Aorta (tissue), 5 donors: ENCODE measurements around the gene VPS16. TPM values are rescaled to one million over a fixed set of nuclear protein-coding genes. Genes with fewer than 3 reads are reported as not detected.

Source experiments
- ATAC-seq: fragments of 200-7000 bp; cut with Tn5 transposase; one replicate; pipeline ENCODE4 v1.9.1; 2022; ENCODE audit warnings: moderate library complexity; ENCODE audit not compliant: low FRiP score
- DNase-seq, 2 donors: peaks; one replicate each; pipeline ENCODE4 v3.0.0-alpha.2; 2020
- H3K27ac ChIP-seq, 2 donors: one replicate each; pipeline ENCODE4 v1.5.1; 2013; ENCODE audit warnings: low read length in 2 of 2, mild to moderate bottlenecking in 2 of 2, moderate library complexity in 2 of 2, control low read depth in 1 of 2, inconsistent platforms in 1 of 2, low read depth in 1 of 2
- H3K27me3 ChIP-seq, 2 donors: one replicate each; pipeline ENCODE4 v1.6.1; 2013; ENCODE audit warnings: control low read depth in 1 of 2, low read length in 1 of 2, mild to moderate bottlenecking in 1 of 2, moderate library complexity in 1 of 2; ENCODE audit not compliant: insufficient read depth in 2 of 2, control insufficient read depth in 1 of 2
- H3K36me3 ChIP-seq, 2 donors: one replicate each; pipeline ENCODE4 v1.6.1; 2013; ENCODE audit warnings: control low read depth in 1 of 2, low read length in 1 of 2, mild to moderate bottlenecking in 1 of 2; ENCODE audit not compliant: insufficient read depth in 2 of 2, control insufficient read depth in 1 of 2
- H3K4me1 ChIP-seq, 2 donors: one replicate each; pipeline ENCODE4 v1.6.1; 2013; ENCODE audit warnings: low read length in 2 of 2, control low read depth in 1 of 2, mild to moderate bottlenecking in 1 of 2, moderate library complexity in 1 of 2; ENCODE audit not compliant: insufficient read depth in 2 of 2, control insufficient read depth in 1 of 2
- H3K4me3 ChIP-seq, 2 donors: one replicate each; pipeline ENCODE4 v1.5.1; 2013; ENCODE audit warnings: low read length in 2 of 2, control low read depth in 1 of 2, mild to moderate bottlenecking in 1 of 2
- H3K9me3 ChIP-seq: one replicate; pipeline ENCODE4 v1.6.1; 2013; ENCODE audit warnings: mild to moderate bottlenecking, low read length; ENCODE audit not compliant: control insufficient read depth
- WGBS, 2 donors: extraction: QIAGEN DNeasy Blood & Tissue Kit; methylation state at CpG; one replicate each; pipeline ENCODE4 v1.1.7; 2013; 5-methylcytosine and 5-hydroxymethylcytosine counted together
- intact Hi-C, 2 donors: fragments of 100-400 bp; cut with DNase I; formaldehyde crosslinking; loops; one replicate each; pipeline versions ENCODE4 v1.14.2 to v1.15.0; 2022
- polyA plus RNA-seq, 2 donors: library from polyadenylated mRNA; stranded (reverse); fragments of 200-250 nt; gene quantifications; one replicate each; pipeline ENCODE4 v1.2.3, GENCODE V29; 2013
- total RNA-seq, 2 donors: library from RNA; stranded (reverse); fragmentation: NEBNext Ultra II Directional; extraction: Animal tissue kit (Norgen Biotek cat#: 25700); gene quantifications; one replicate each; pipeline ENCODE4 v1.2.1, GENCODE V29; 2021
- donor health status: healthy with polysubstance abuse.
- donor health status: Bipolar disorder and iron deficiency.
- donor health status: DM: no; HTN: no; CAD: no.
- donor health status: DM: no; HTN: no; CAD: no.
- donor health status: DM: yes; HTN: yes; CAD: no.

The VPS16 gene
- total and polyA plus RNA-seq, 4 donors = 9.1 to 102 (median 40.3) TPM

GRCh38 chr20:2837221-2837960, 3.2 kb upstream of the VPS16 start:
- ATAC-seq (no peak), DNase-seq (no peak)
- no peaks in the 10 kb centered on the region for H3K4me1 ChIP-seq
- H3K27me3 ChIP-seq = no peaks in the 10 kb centered on the region
- intact Hi-C loops = loop anchor here in 1 of 2 donors (10.0 kb wide), 1 partner anchor 313 kb away; no protein-coding TSS in a partner anchor
- H3K36me3 ChIP-seq = no peaks in the 10 kb centered on the region
- no peak overlapping the region for H3K4me3 ChIP-seq
- no peaks in the 10 kb centered on the region for H3K9me3 ChIP-seq
- no peak overlapping the region for H3K27ac ChIP-seq
- 85 to 91% methylated on average over 6 of the region's 6 CpGs for WGBS, 2 donors

- H3K27ac ChIP-seq = no peak overlapping the region
- H3K4me3 ChIP-seq = no peak overlapping the region
- H3K9me3 ChIP-seq = no peaks in the 10 kb centered on the region
- WGBS, 2 donors = 97 to 98% methylated on average over 19 of the region's 19 CpGs
- ATAC-seq (no peak), DNase-seq (no peak)
- no peaks in the 10 kb centered on the region for H3K36me3 ChIP-seq
- no peaks in the 10 kb centered on the region for H3K4me1 ChIP-seq
- H3K27me3 ChIP-seq = no peaks in the 10 kb centered on the region
- intact Hi-C loops = loop anchor here in 1 of 2 donors (10.0 kb wide), 1 partner anchor 313 kb away; no protein-coding TSS in a partner anchor
Measured at GRCh38 chr20:2838170-2838797, 2.3 kb upstream of the VPS16 start.

DNA sequence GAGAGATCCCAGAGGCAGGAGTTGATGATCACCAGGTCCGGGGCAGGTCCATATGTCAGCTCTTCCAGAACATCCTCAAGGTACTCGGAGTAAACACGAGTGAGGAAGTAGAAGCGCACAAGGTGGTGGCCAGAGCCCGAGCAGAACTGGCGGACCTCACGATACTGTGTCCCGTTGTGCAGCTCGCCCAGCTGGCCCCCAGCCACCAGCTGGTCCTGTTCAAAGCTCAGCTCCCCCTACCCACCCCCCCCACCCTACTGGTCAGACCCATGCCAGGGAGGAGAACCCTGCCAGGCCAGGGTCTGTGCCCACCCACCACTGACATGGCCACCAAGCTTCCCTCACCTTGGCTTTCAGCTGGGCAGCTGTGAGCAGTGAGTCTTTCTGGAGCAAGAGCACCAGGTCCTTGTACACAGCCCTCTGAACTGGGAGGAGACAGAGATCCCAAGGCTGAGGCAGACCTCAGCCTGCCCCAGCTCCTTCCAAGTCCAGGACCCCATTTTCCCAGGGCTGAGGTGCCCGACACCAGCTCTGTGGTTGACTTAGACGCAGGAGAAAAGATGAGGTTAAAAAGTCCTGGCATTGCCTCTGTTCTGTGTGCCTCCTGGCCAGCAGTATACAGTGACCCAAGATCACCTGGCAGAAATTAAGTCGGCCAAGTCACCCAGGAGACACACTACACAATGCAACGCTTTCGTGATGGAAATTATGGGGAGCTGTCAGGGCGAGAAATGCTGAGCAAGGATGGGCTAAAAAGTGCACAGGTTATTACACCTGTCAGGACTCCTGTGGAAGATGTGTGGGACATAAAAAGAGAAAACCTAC, 1.5 kb upstream of the VPS16 start:
- intact Hi-C loops = loop anchor here in 1 of 2 donors (10.0 kb wide), 1 partner anchor 314 kb away; no protein-coding TSS in a partner anchor
- Histone ChIP-seq H3K36me3 (no peaks in the 10 kb centered on the region), H3K27ac (no peak overlapping the region), H3K4me1 (no peaks in the 10 kb centered on the region), H3K4me3 (no peak overlapping the region), H3K27me3 (no peaks in the 10 kb centered on the region), H3K9me3 (no peaks in the 10 kb centered on the region)
- no peak for ATAC-seq
- 91 to 92% methylated on average over 15 of the region's 15 CpGs for WGBS, 2 donors
- DNase-seq = no peak

GRCh38 chr20:2839732-2840137, 810 bp upstream of the VPS16 start:
- DNase-seq = no peak
- no peak for ATAC-seq

GRCh38 chr20:2840967-2841531, 504 bp downstream of the VPS16 start:
- Histone ChIP-seq H3K36me3 (no peaks in the 10 kb centered on the region), H3K27me3 (no peaks in the 10 kb centered on the region), H3K4me3 (peak overlapping the region; percentile 84 to 97), H3K27ac (peak overlapping the region in 1 of 2 donors; percentile 25), H3K4me1 (no peaks in the 10 kb centered on the region), H3K9me3 (no peaks in the 10 kb centered on the region)
- intact Hi-C loops = no loop called here
- DNase-seq (peak; percentile 88 to 93), ATAC-seq (peak; percentile 76)
- WGBS, 2 donors = 2 to 3% methylated on average over 33 of the region's 33 CpGs

More at GRCh38 chr20:2839732-2840137, 810 bp upstream of the VPS16 start:
- Histone ChIP-seq H3K27ac (no peak overlapping the region), H3K27me3 (no peaks in the 10 kb centered on the region), H3K4me1 (no peaks in the 10 kb centered on the region), H3K9me3 (no peaks in the 10 kb centered on the region), H3K36me3 (no peaks in the 10 kb centered on the region), H3K4me3 (peak overlapping the region in 1 of 2 donors; percentile 97)
- intact Hi-C loops = loop anchor here in 1 of 2 donors (10.0 kb wide), 1 partner anchor 315 kb away; no protein-coding TSS in a partner anchor
- WGBS, 2 donors = 82 to 93% methylated on average over 18 to 21 of the region's 21 CpGs

DNA sequence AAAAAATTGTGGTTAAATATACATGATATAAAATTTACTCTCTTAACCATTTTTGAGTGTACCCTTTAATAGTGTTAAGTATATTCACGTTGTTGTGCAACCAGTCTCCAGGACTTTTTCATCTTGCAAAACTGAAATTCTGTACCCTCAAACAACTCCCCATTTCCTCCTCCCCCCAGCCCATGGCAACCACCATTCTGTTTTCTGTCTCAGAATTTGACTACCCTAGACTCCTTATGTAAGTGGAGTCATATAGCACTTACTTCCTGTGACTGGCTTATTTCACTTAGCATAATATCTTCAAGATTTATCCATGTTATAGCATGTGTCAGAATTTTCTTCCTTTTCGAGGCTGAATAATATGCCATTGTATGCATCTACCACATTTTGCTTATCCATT, 5.1 kb downstream of the VPS16 start:
- ATAC-seq = no peak
- Histone ChIP-seq H3K4me3 (no peak overlapping the region), H3K27me3 (no peaks in the 10 kb centered on the region), H3K36me3 (no peaks in the 10 kb centered on the region), H3K4me1 (no peaks in the 10 kb centered on the region), H3K9me3 (no peaks in the 10 kb centered on the region), H3K27ac (no peak overlapping the region)
- intact Hi-C loops = no loop called here
- WGBS, 2 donors = 85 to 86% methylated on average over 2 of the region's 2 CpGs
- no peak for DNase-seq

GRCh38 chr20:2846698-2847097, 6.2 kb downstream of the VPS16 start:
- ATAC-seq (no peak), DNase-seq (no peak)
- Histone ChIP-seq H3K27ac (no peak overlapping the region), H3K27me3 (no peaks in the 10 kb centered on the region), H3K4me3 (no peak overlapping the region), H3K9me3 (no peaks in the 10 kb centered on the region), H3K4me1 (no peaks in the 10 kb centered on the region), H3K36me3 (no peaks in the 10 kb centered on the region)
- WGBS, 2 donors = 91 to 94% methylated on average over 5 of the region's 5 CpGs
- intact Hi-C loops = no loop called here

DNA sequence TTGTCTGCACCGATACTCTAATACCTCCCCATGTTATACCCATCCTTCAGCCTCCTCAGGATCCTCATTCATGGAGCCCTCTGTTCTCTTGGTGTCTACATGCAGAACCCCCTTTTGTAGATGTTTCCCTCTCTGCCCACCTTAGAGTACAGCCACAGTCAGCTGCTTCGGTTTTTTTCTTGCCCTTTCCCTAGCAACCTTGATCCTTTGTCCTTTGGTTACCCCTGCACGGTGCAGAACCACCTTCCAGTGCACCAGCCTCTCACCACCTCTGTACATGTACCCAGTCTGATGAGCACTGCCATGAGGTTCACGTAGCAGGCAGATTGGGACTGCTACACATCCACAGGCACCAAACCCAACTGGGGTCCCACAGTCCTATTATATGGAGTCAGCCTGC, 7.3 kb downstream of the VPS16 start:
- DNase-seq (no peak), ATAC-seq (no peak)
- Histone ChIP-seq H3K27me3 (no peaks in the 10 kb centered on the region), H3K4me1 (no peaks in the 10 kb centered on the region), H3K36me3 (no peaks in the 10 kb centered on the region), H3K4me3 (no peak overlapping the region), H3K27ac (no peak overlapping the region), H3K9me3 (no peaks in the 10 kb centered on the region)
- WGBS, 2 donors = 94 to 96% methylated on average over 4 of the region's 4 CpGs
- intact Hi-C loops = no loop called here
